GM12878 (cell line): Measurements from ENCODE around the gene GSG1L2. TPM values are rescaled to one million over a fixed set of nuclear protein-coding genes. Genes with fewer than 3 reads are reported as not detected.

Source experiments
- ATAC-seq: fragments of 200-7000 bp; cut with Tn5 transposase; 3 replicates; pipeline ENCODE4 v1.9.1; 2020; ENCODE audit warnings: mild to moderate bottlenecking, moderate library complexity
- BruUV-seq: library from RNA; stranded (reverse); fragments of 400-500 nt; replicated peaks from 2 replicates; lab custom pipeline; 2021; lab: Mats Ljungman, UMichigan
- CTCF ChIA-PET: fragments of 300-600 bp; sonication (Branson Sonifier 250); formaldehyde crosslinking; extraction: SDS; loops from one replicate; lab custom pipeline; 2021; ENCODE audit warnings: inconsistent platforms; lab: Yijun Ruan, JAX
- POLR2A ChIA-PET: fragments of 350-600 bp; formaldehyde crosslinking; extraction: SDS; loops from one replicate; lab custom pipeline; 2021; ENCODE audit warnings: inconsistent platforms; lab: Charles Lee
- RAD21 ChIA-PET: fragments of 300-600 bp; sonication (Branson Sonifier 250); formaldehyde crosslinking; loops from one replicate; lab custom pipeline; 2023; ENCODE audit warnings: antibody characterized with exemption; ENCODE audit not compliant: unreplicated experiment; lab: Charles Lee
- SMC1A ChIA-PET: fragments of 300-600 bp; sonication (Branson Sonifier 250); formaldehyde crosslinking; loops from one replicate; lab custom pipeline; 2023; ENCODE audit not compliant: unreplicated experiment, uncharacterized antibody; lab: Charles Lee
- DNase-seq: peaks from one replicate; pipeline ENCODE4 v3.0.0-alpha.2; 2011; ENCODE audit warnings: low read depth, low spot score
- FAIRE-seq: peaks from 3 replicates; lab custom pipeline; 2011; peaks lifted over from hg19 to GRCh38; lab: Jason Lieb, UNC
- H2AFZ ChIP-seq: 2 replicates; pipeline ENCODE4 v1.6.0; 2011; ENCODE audit warnings: low read depth, low read length, control low read depth; ENCODE audit not compliant: control insufficient read depth
- H3K27ac ChIP-seq: 2 replicates; pipeline ENCODE4 v1.5.1; 2011; ENCODE audit warnings: control low read depth; ENCODE audit not compliant: control insufficient read depth, insufficient read depth
- H3K27me3 ChIP-seq, 2 experiments: replicated peaks in 1 of 2; 2 replicates each; pipeline versions ENCODE4 v1.6.0 to v1.6.1; 2011; ENCODE audit warnings: low read length in 1 of 2; ENCODE audit not compliant: control insufficient read depth in 2 of 2, insufficient read depth in 2 of 2
- H3K36me3 ChIP-seq, 2 experiments: 2 replicates each; pipeline ENCODE4 v1.5.1; 2011; ENCODE audit warnings: low read length in 1 of 2; ENCODE audit not compliant: control insufficient read depth in 2 of 2, insufficient read depth in 2 of 2
- H3K4me1 ChIP-seq: 2 replicates; pipeline ENCODE4 v1.6.1; 2011; ENCODE audit warnings: mild to moderate bottlenecking, low read length, moderate library complexity, mixed read lengths; ENCODE audit not compliant: control insufficient read depth, insufficient read depth
- H3K4me2 ChIP-seq: 2 replicates; pipeline ENCODE4 v1.6.0; 2011; ENCODE audit warnings: control low read depth; ENCODE audit not compliant: control insufficient read depth, insufficient read depth
- H3K4me3 ChIP-seq: fragments of 200-600 bp; sonication (generic); 2 replicates; pipeline ENCODE4 v1.5.1; 2016
- H3K79me2 ChIP-seq: 2 replicates; pipeline ENCODE4 v1.6.0; 2011; ENCODE audit warnings: low read length; ENCODE audit not compliant: control insufficient read depth, insufficient read depth
- H3K9ac ChIP-seq: 2 replicates; pipeline ENCODE4 v1.8.0; 2011; ENCODE audit warnings: low read length, control low read depth, mixed read lengths; ENCODE audit not compliant: control insufficient read depth, insufficient read depth
- H3K9me3 ChIP-seq: replicated peaks from 3 replicates; pipeline ENCODE4 v1.5.1; 2011; ENCODE audit warnings: mild to moderate bottlenecking, low read length; ENCODE audit not compliant: control insufficient read depth, insufficient read depth
- H4K20me1 ChIP-seq: 2 replicates; pipeline ENCODE4 v1.6.0; 2011; ENCODE audit not compliant: control insufficient read depth, insufficient read depth
- ATF7 ChIP-seq: fragments of 450-650 bp; IDR thresholded peaks from 2 replicates; pipeline ENCODE4 v1.6.1; 2016; ENCODE audit warnings: low read depth, mild to moderate bottlenecking
- E2F4 ChIP-seq: IDR thresholded peaks from 2 replicates; pipeline ENCODE4 v1.6.1; 2012; ENCODE audit warnings: low read depth, low read length, improper control_type of control experiment
- EZH2 ChIP-seq: IDR thresholded peaks from 2 replicates; pipeline ENCODE4 v1.6.1; 2012; ENCODE audit warnings: low read depth, mild to moderate bottlenecking, control low read depth, inconsistent platforms, low read length, borderline replicate concordance; ENCODE audit not compliant: control insufficient read depth
- FOS ChIP-seq: IDR thresholded peaks from 3 replicates; pipeline ENCODE4 v1.6.1; 2011; ENCODE audit warnings: borderline replicate concordance; ENCODE audit not compliant: insufficient read length; ENCODE audit errors: extremely low read depth
- FOXK2 ChIP-seq: fragments of 450-650 bp; IDR thresholded peaks from 2 replicates; pipeline ENCODE4 v1.6.1; 2017; ENCODE audit warnings: mild to moderate bottlenecking, moderate library complexity
- HDGF ChIP-seq: fragments of 450-650 bp; IDR thresholded peaks from 2 replicates; pipeline ENCODE4 v1.6.1; 2016; ENCODE audit warnings: antibody characterized with exemption
- MYB ChIP-seq: fragments of 150-350 bp; IDR thresholded peaks from 2 replicates; pipeline ENCODE4 v1.6.1; 2014; ENCODE audit warnings: mild to moderate bottlenecking, low read depth, low read length, borderline replicate concordance
- WRNIP1 ChIP-seq: IDR thresholded peaks from 2 replicates; pipeline ENCODE4 v1.6.1; 2011; ENCODE audit warnings: low read depth, low read length, improper control_type of control experiment, borderline replicate concordance
- ZNF274 ChIP-seq: IDR thresholded peaks from one replicate; pipeline ENCODE4 v1.8.0; 2011; ENCODE audit not compliant: insufficient read length, insufficient read depth
- WGBS: methylation state at CpG from one replicate; pipeline ENCODE4 v1.1.6; 2016; ENCODE audit warnings: low lambda C conversion rate; ENCODE audit not compliant: insufficient replicate concordance, insufficient coverage; ENCODE audit errors: missing lambda C conversion rate; 5-methylcytosine and 5-hydroxymethylcytosine counted together
- in situ Hi-C: fragments of 300-500 bp; cut with MboI; formaldehyde crosslinking; loops from 9 replicates; pipeline ENCODE4 v1.14.3; 2018; ENCODE audit warnings: mixed read lengths
- intact Hi-C: fragments of 100-400 bp; cut with micrococcal nuclease; formaldehyde crosslinking; loops from one replicate; pipeline ENCODE4 v1.14.2; 2022; ENCODE audit not compliant: unreplicated experiment
- polyA plus RNA-seq, 11 experiments: library from polyadenylated mRNA; depleted of rRNA in 4 of 11; unstranded in 6 of 11; stranded (reverse) in 5 of 11; fragments of >200 nt; fragmentation: Nextera tagmentation in 4 of 11; fragmentation: Illumina TruSeq in 1 of 11; extraction: Ambion mirVana in 4 of 11; extraction: Trizol in 1 of 11; gene quantifications; 1 replicate in 1 of 11; 2 replicates in 10 of 11; pipeline versions ENCODE4 v1.2.1 to v1.2.3, GENCODE V29; 2011 to 2016; ENCODE audit warnings: inconsistent platforms in 2 of 11, missing spikeins in 2 of 11, low read depth in 1 of 11
- total RNA-seq, 4 experiments: library from RNA; depleted of rRNA in 3 of 4; stranded (reverse); fragments of >200 nt in 3 of 4; fragmentation: Illumina TruSeq in 1 of 4; extraction: Trizol in 1 of 4; gene quantifications; 2 replicates each; pipeline versions ENCODE4 v1.2.1 to v1.2.3, GENCODE V29; 2013 to 2021

The GSG1L2 gene
- total and polyA plus RNA-seq, 10 of the 15 experiments (the other 5 are each of a cell fraction or from before 2014, with no cell fraction given), result not detected

- Histone ChIP-seq H3K4me1 (no peaks in the 10 kb centered on the region), H2AFZ (no peak overlapping the region), H3K9me3 (no peaks in the 10 kb centered on the region), H3K36me3 (no peaks in the 10 kb centered on the region), H3K4me3 (no peak overlapping the region), H3K9ac (no peak overlapping the region), H3K4me2 (no peak overlapping the region), H3K79me2 (no peaks in the 10 kb centered on the region), H3K27ac (no peak overlapping the region), H4K20me1 (no peaks in the 10 kb centered on the region), H3K27me3 (no peaks in the 10 kb centered on the region)
- FAIRE-seq (no peak), ATAC-seq (no peak), DNase-seq (no peak)
- TF ChIP-seq EZH2 (no peak), E2F4 (no peak), ZNF274 (no peak), ATF7 (no peak), WRNIP1 (no peak), MYB (no peak), HDGF (no peak), FOXK2 (no peak), FOS (no peak)
- POLR2A ChIA-PET, result no interaction called here
- in situ Hi-C loops, result no loop called here
- RAD21 ChIA-PET, result no interaction called here
- CTCF ChIA-PET, result no interaction called here
- intact Hi-C loops, result loop anchor here (5.0 kb wide), 1 partner anchor 190 kb away; the partner anchor contains the start of genes CFAP52 and STX8
- SMC1A ChIA-PET, result no interaction called here
- 24% methylated on average over 7 of the region's 7 CpGs for WGBS
- no TSS peak for BruUV-seq
Measured at GRCh38 chr17:9767432-9767991, 54.4 kb downstream of the GSG1L2 start.
